Raji (cell line): ENCODE measurements around the gene PLEKHF1.

Experiments
- POLR2A ChIP-seq: IDR thresholded peaks from 2 replicates; pipeline ENCODE4 v1.6.1; 2011; ENCODE audit warnings: low read depth, low read length, control low read depth; ENCODE audit not compliant: insufficient read depth

Gene PLEKHF1

GRCh38 chr19:29651622-29652394, 13.5 kb upstream of the PLEKHF1 start:
- no peak for TF ChIP-seq POLR2A

- no peak for TF ChIP-seq POLR2A
These were observed 11.9 kb upstream of the PLEKHF1 start for GRCh38 chr19:29653398-29653797.

GRCh38 chr19:29655648-29656335, 9.5 kb upstream of the PLEKHF1 start:
- TF ChIP-seq POLR2A, result no peak

- TF ChIP-seq POLR2A, result no peak
These were observed 6.9 kb upstream of the PLEKHF1 start for GRCh38 chr19:29658221-29658991.

GRCh38 chr19:29660835-29661234, 4.4 kb upstream of the PLEKHF1 start:
- TF ChIP-seq POLR2A, result no peak

- TF ChIP-seq POLR2A, result no peak
These were observed 3.0 kb upstream of the PLEKHF1 start for GRCh38 chr19:29662278-29662603.

GRCh38 chr19:29662604-29663404, 2.5 kb upstream of the PLEKHF1 start:
- TF ChIP-seq POLR2A, result no peak

GRCh38 chr19:29663861-29664752, 1.2 kb upstream of the PLEKHF1 start:
- TF ChIP-seq POLR2A, result no peak

- TF ChIP-seq POLR2A, result no peak
These were observed 477 bp upstream of the PLEKHF1 start for GRCh38 chr19:29664753-29665214.

GRCh38 chr19:29665826-29666577, 741 bp downstream of the PLEKHF1 start:
- no peak for TF ChIP-seq POLR2A

GRCh38 chr19:29666578-29667386, 1.5 kb downstream of the PLEKHF1 start:
- TF ChIP-seq POLR2A, result no peak

GRCh38 chr19:29667387-29667783, 2.1 kb downstream of the PLEKHF1 start:
- TF ChIP-seq POLR2A, result no peak
